Umbilical cord (tissue), 2 donors: ENCODE data around the gene MTHFD2. TPM values are rescaled to one million over a fixed set of nuclear protein-coding genes. Genes with fewer than 3 reads are reported as not detected.
"Not testable (repeated sequence)": the region's sequence is repeated elsewhere in the genome, so short reads cannot be mapped to it uniquely, and the experiment has no call there.

Experiments used
- DNase-seq: peaks from one replicate; pipeline ENCODE4 v3.0.0-alpha.2; 2015; ENCODE audit warnings: low spot score
- total RNA-seq: library from RNA; depleted of rRNA; stranded (reverse); fragments of >200 nt; gene quantifications from one replicate; pipeline ENCODE4 v1.2.3, GENCODE V29; 2014; ENCODE audit warnings: low replicate concordance; ENCODE audit not compliant: insufficient read depth

Gene MTHFD2
- total RNA-seq, 1 donor from 2014 or later: 45.3 TPM

DNA sequence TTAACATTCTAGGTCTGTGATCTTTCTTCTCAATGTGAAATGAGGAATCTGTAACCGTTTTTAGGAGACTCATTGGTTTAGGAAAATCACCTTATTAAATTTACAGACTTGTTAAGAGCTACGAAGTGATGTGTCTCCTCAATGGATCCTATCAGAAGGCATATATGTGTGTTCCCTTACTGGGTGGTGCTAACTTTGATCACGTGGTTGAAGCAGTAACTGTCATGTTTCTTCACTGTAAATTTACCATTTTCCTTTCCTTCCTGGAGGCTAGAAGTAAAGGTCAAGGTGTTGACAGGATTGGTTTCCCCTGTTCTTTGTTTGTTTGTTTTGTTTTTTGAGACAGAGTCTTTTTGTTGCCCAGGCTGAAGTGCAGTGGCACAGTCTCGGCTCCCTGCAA lies 1.4 kb upstream of the MTHFD2 start:
- no peak for DNase-seq

DNA sequence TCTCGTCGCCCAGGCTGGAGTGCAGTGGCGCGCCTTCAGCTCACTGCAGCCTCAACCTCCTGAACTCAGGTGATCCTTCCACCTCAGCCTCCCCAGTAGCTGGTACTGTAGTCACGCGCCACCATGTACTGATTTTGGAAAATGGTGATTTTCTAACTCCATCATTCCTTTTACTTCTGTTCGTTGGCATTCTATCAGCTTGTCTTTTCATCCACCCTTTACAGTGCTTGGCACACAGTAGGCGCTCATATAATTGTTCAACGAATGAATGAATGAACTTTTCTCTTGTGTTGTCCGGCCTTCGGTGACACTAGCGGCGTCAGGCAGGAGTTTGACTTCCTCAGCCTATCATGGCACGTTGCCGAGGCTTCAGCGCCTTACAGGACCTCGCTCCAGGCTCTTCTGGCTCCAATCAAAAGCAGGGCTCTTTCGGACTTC lies 373 bp upstream of the MTHFD2 start:
- no peak for DNase-seq

DNA sequence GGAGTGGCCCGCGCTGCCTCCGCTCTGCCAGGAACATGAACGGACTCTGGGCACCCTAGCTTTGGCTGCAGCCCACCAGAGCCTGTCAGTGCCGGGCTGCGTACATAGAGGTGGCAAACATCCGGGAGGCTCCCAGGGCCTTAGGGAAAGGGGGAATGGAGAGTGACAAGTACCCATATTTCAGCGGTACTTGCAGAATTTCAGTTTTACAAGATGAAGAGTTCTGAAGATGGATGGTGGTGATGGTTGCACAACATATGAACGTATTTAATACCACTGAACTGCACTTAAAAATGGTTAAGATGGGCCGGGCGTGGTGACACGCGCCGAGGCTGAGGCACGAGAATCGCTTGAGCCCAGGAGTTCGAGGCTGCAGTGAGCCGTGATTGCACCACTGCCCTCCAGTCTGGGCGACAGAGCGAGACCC lies 873 bp downstream of the MTHFD2 start:
- DNase-seq: no peak

DNA sequence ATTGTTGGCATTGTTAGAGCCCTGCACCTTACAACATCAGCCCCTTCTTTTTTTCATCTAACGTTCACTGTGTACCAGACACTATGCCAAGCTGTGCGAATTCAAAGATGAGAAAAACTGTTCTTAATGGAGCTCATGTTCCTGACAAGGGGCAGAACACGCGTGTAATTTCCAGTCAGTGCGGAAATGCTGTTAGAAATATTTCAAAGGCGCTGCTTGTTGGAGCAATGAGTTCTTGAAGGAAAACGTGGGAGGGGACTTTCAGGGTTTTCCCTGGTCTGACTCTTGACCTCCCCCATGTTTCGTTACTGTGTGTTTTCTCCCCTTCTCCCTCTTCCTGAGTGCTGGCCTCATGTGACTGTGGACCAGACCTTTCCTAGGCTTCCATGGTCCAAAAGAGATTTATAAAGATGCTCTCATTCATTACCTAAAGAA lies 1.5 kb downstream of the MTHFD2 start:
- DNase-seq: peak; percentile 34

DNA sequence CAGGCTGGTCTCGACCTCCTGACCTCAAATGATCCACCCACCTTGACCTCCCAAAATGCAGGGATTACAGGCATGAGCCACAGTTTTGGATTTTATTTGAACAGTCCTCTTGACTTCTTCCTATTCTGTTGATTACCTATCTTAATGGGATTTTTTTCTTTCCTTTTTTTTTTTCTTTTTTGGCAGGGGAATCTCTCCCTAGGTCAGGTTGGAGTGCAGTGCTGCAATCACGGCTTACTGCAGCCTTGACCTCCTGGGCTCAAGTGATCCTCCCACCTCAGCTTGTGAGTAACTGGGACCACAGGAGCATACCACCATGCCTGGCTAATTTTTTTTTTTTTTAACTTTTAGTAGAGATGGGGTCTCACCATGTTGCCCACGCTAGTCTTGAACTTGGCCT lies 2.8 kb downstream of the MTHFD2 start:
- no peak for DNase-seq

DNA sequence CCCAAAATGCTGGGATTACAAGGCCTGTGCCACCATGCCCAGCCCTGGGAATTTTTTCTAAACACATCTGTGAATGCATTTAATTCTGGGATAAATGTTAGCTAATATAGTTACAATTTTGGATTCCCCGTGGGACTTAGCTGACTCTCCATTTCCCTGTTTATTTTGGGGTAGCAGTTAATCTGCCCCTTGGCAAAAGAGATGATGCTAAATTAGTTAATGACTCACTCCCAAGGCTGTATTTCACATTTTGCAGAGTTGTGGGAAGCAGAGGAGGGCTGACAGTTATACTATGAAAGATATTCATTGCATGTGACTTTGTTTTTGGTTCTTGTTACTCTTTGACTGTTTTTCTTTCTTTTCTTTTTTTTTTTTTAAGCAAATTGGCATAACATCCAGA lies 3.2 kb downstream of the MTHFD2 start:
- DNase-seq: no peak

DNA sequence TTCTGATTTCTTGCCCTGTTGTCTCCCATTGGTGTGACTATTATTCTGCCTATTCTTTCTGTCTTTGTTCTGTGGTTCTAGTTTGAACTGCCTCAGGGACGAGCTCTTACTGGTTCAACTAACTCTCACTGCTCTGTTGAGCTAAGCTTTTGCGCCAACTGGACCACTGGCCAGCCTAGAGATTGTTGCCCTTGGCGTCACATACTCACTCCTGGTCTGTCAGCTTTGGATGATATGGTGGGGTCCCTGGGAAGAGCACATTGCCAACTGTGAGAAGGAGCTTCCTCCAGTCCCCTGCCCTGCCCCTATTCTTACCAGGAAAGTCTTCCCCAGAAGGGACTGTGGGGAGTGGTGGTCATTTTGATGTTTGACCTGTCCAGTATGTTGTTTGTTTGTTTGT lies 6.0 kb downstream of the MTHFD2 start:
- no peak for DNase-seq

DNA sequence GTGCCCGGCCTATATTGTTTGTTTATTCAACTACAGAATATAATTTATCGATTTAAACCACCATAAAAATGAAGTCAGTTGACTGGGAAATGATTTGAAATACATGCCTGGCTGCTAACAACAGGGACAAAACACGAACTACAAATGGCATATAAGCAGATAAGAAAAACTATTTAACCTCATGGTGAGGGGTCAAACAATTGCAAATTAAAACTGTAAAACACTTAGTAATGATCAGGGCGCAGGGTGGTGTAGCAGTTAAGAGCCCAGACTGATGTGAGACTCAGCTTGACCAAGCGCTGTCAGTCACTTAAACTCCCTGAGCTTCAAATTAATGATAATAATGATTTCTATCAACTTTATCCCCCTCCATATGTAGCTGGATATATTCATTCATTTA lies 6.7 kb downstream of the MTHFD2 start:
- no peak for DNase-seq

DNA sequence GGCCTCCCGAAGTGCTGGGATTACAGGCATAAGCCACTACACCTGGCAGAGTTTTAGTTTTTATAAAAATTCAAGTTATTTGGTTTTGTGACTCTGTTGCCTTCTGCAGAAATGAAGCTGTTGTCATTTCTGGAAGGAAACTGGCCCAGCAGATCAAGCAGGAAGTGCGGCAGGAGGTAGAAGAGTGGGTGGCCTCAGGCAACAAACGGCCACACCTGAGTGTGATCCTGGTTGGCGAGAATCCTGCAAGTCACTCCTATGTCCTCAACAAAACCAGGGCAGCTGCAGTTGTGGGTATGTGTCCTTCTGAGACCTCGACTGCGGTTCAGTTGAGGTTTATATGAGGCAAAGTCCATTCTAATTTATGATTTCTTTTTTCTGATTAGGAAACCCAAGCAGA lies 7.2 kb downstream of the MTHFD2 start:
- DNase-seq: no peak

DNA sequence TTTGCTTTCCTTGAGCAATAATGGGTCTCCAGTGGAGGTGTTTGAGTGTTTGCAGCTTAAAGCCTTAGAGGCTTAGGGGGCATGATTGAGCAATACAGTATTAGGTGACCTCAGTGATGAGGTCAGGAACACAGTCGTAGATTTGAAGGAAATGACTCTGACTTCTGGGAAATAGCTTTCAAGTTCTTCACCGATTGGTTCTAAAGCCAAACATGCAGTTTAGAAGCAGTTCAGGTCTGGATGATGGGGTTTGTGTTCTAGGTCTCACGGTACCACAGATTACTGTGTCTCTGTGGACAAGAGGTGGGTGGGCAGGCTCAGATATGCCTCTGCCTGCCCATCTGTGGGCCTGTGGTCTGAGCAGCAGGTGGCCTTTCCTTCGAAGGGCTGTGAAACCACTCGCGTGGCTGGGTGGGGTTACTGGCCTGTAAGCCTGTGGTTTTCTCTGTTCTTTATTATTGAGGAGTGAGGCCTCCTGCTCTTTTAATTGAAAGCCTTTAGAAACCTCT lies 7.8 kb downstream of the MTHFD2 start:
- no peak for DNase-seq

DNA sequence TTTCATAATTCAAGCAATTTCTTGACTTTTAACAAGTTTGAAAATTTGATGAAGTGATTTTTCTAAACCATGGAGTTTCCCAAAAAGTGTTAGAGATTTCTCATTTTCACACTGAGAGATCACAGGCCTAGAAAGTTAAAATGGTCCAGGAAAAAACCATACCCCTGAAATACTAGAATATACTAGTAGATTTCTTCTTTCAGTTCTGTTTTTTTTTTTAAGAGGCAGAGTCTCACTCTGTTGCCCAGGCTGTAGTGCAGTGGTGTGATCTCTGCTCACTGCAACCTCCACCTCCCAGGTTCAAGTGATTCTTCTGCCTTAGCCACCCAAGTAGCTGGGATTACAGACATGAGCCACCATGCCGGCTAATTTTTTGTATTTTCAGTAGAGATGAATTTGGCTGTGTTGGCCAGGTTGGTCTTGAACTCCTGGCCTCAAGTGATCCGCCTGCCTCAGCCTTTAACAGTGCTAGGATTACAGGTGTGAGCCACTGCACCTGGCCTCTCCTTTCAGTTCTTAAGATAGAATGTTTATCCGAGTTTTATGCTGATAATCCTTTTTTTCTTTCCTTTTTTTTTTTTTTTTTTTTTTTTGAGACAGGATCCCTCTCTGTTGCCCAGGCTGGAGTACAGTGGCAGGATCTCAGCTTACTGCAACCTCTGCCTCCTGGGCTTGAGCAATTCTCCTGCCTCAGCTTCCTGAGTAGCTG lies 14.4 kb downstream of the MTHFD2 start:
- DNase-seq: no peak

DNA sequence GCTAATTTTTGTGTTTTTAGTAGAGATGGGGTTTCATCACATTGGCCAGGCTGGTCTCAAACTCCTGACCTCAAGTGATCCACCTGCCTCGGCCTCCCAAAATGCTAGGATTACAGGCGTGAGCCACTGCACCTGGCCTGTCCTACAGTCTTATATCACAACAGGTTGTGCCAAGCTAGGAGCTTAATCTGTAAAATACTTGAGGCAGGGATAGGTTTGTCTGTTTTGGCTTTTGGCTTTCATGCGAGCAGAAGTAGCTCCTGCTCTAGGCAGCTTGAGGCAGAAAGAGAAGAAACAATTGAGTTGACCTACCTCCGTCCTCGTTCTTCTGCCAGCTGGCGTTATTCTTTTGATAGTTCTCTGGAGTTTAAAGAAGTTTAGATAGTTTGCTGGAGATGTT lies 17.4 kb downstream of the MTHFD2 start:
- DNase-seq: not testable (repeated sequence)

DNA sequence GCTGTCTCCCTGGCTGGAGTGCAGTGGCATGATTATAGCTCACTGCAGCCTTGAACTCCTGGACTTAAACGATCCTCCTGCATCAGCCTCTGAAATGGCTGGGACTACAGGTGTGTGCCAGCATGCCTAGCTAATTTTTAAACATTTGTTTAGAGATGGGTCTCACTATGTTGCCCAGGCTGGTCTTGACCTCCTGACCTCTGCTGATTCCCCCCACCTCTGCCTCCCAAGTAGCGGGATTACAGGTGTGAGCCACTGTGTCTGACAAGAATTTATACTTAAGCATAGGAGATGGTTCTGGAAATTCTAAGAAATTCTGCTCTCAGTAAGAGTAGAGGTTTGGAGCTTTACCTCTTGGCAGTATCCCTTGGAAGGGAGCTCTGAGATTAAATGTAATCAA lies 18.2 kb downstream of the MTHFD2 start:
- no peak for DNase-seq

DNA sequence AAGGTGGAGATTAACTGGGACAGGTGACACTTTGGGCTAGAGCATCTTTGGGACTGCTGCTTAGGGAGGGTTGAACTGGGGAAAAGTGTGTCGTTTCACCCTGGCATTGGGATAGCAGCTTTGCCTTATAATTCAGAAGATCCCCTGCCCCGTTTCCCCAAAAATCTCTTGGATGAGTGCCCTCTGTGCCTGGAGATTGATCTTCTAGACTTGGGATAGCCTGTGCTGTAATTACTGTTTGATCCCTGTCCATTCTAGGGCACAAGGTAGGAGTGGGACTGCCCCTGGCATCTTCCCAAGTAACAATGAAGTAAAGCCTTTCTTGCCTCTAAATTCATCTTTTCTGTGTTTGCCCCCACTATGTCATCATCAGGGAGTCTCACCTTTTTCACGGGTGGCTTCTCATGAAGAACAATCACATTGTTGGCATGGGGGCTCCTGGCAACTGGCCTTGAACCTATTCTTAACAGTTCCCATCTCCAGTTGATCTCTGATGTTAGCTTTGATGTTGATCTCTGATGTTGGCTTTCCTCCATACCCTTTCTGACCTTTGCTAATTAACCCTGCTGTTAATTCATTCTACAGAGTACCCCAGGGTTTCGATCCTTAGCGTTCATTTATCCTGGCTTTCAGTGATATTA lies 21.6 kb downstream of the MTHFD2 start:
- no peak for DNase-seq

DNA sequence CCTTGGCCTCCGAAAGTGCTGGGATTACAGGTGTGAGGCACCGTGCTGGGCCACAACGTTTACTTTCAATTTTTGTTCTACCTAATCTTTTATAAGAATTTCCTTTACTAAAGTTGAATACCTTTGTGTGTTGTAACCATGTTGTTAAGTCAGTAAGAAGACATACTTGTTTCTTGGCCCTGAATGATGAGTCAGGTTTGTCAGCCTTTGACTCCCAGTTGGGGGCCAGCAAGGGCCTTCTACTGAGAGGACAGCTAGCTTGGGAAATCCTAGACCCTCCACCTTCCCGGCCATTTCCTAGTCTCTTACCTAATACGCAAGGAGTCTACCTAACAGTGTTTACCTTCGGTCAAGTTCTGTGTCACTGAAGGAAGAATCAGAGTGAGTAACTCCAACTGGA lies 22.7 kb downstream of the MTHFD2 start:
- DNase-seq: no peak

DNA sequence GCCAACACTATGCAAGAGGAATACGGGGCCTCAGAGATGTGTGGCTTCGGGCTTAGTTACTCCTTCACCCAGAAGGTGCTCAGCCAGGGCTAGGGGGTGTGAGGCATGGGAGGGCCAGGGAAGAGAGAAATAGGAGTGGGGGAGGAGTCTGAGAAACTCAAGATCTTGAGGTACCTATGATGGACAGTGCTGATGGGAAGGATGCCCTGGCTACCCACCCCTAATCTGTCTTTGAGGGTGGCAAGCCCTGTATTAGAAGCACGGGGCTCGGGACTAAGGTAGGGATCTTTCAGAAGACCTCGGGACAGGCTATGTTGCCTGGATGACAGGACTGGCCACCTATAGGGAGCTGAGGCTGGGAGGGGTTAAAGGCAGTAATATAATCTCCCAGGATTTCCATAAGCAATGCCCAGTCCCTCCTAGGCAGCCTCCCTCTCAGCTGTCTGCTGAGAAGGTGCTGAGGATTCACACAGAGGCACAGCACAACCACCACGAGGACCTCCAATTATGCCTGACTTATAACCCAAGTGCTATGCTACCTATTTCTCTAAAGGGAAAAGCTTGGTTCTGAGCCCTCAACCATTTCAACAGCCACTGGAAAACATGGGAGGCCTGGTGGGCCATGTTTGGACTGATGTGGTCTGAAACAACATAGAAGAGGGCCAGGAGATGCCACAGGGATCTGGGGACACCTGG lies 23.3 kb downstream of the MTHFD2 start:
- no peak for DNase-seq

DNA sequence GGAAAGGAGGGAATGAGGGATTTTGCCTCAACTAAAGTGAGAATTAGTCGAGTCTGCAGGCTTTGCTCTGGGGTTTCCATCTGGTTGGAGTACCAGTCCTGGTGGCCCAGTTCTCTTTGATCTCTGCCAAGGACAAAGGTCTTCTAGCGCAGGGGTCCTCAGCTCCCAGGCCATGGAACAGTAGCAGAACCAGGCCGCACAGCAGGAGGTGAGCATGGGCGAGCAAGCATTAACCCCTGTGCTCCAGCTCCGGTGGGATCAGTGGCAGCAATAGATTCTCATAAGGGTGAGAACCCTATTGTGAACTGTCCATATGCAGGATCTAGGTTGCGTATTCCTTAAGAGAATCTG lies 23.9 kb downstream of the MTHFD2 start:
- DNase-seq: no peak

DNA sequence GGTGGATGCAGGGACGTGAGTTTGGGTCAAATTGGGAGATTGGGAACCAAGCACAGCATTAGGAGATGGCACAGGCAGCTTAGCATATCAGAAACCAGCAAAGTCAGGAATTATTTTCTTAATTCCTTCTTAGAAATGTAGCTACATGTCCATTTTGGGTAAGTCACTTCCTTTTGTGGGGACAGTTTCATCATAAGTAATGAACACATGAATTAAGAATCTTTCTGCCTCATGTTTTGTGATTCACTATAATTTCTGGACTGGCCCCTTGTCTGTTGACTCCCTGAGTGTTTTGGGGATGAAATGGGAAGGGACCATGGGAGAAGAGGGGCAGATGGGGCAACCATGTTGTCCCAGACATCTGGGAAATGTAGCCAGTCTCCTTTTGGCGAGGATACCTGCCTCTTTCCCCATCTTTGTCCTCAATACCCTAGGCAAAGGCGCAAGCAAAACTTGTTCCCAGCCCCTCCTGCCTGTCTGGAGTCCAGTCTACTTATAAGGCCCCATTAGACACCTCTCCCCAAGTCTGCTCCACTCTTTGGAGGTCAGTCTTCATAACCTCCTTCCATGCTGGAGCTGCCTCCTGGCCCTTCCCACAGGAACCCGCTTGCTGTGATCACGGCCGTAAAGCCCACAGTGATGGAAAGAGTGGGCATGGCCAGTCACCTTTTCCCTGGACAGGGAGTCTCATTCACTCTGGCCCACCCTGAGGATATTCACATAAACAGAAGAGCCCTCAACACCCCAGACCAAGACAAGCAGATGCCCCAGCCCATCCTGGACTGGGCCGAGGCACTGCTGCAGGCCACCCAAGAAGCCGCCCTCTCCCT lies 25.7 kb downstream of the MTHFD2 start:
- no peak for DNase-seq

DNA sequence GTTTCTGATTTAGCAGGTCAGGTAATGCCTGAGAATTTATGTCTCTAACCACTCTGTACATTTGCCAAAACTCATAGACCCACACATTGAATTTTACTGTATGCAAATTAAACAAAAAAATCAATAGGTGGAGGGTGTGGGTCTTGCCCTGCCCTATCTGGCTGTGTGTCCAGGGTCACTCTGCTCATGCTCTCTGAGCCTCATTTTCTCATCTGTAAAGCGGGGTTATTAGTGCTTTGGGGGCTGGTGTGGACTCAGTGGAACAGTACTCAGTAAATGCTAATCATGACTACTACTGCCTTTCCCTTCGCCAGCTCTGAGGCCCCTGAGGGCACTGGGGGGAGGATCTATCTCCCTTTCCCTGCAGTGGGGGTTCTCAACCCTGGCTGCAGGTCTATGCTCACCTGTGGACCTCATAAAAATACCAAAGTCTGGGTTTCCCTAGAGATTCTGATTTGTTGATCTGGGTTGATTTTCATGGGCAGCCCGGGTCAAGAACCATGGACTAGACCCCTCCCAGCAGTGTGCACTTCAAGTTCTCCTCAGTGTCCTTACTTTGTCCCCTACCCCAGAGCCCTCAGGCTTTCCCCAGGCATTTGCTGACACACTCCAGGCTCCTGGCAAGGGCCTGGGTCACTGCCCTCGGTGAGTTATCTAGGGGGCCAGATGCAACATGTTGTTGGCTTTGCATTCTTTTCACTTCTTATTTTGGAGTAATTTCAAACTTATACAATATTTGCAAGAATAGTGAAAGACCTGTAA lies 27.5 kb downstream of the MTHFD2 start:
- DNase-seq: no peak

DNA sequence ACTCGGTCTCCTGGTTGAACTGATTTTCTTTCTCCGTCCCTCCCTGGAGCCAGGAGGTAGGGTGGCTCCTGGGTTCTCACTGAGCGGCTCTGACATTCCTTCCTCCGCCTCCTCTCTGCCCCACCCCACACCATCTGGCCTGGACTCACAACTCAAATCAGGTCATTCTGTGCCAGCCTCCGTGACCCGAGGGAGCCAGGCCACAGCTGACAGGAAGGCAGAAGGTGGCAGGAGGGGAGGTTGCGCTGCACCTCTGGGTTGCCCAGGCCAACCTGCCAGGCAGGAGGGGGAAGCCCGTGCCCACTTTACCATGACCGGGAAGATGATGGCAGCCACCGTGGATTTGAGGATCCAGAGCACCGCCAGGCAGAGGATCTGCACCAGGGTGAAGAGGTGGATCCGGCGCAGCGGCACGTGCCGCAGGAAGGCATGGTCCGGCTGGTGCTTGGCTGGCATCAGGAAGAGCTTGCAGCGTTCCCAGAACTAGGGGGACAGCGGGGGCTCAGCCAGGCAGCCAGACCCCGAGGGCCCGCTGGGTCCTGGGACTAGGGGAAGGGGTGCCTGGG lies 28.3 kb downstream of the MTHFD2 start:
- no peak for DNase-seq

DNA sequence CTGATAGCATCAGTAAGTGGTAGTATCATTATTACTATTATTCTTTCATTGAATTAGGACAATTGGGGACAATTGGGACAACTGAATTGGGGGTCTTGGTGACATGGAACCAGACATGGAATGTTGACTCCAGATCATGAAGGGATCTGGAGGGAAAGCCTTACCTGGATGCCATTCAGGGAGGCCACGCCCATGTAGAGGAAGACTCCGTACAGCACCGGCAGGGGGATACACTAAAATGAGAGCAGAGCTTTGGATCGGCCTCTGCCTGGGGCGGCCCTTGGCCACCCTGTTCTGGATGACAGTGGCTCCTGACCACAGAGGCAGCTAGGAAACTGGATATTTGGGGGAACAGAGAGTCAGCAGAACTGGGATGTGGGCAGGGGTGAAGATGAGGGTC lies 29.2 kb downstream of the MTHFD2 start:
- no peak for DNase-seq
